Measurements from ENCODE around the gene SLMAP. TPM values are rescaled to one million over a fixed set of nuclear protein-coding genes. Genes with fewer than 3 reads are reported as not detected.
A peak's percentile ranks its signal among the peaks of the same experiment; 100 is the strongest.

Gene SLMAP
- total RNA-seq, 2 donors from 2014 or later, result 213 to 259 TPM

- intact Hi-C loops (cut with DNase I), result no loop called here
- peak; percentile 85 for DNase-seq
- ATAC-seq, result peak; percentile 92 to 94
Observed at GRCh38 chr3:57951066-57951882, 195.2 kb downstream of the SLMAP start.

DNA sequence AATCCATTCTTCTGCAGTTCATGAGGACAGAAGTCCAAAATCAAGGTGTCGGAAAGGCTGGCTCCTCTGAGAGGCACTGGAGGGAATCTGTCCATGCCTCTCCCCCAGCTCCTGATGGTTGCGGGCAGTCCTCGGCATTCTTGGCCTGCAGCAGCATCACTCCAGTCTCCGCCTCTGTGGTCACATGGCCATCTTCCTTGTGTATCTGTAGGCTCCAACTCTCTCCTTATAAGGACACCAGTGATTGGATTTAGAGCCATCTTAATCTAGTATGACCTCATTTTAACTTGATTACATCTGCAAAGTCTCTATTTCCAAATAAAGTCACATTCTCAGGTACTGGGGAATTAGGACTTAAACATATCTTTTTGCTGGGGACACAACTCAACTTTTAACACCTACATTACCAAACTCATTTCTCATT, 196.1 kb downstream of the SLMAP start:
- peak; percentile 87 to 89 for ATAC-seq
- intact Hi-C loops (cut with DNase I), result no loop called here
- DNase-seq, result peak; percentile 82

GRCh38 chr3:57952651-57953050, 196.5 kb downstream of the SLMAP start:
- DNase-seq (no peak), ATAC-seq (peak in 1 of 2 donors; percentile 0)
- intact Hi-C loops (cut with DNase I), result no loop called here

DNA sequence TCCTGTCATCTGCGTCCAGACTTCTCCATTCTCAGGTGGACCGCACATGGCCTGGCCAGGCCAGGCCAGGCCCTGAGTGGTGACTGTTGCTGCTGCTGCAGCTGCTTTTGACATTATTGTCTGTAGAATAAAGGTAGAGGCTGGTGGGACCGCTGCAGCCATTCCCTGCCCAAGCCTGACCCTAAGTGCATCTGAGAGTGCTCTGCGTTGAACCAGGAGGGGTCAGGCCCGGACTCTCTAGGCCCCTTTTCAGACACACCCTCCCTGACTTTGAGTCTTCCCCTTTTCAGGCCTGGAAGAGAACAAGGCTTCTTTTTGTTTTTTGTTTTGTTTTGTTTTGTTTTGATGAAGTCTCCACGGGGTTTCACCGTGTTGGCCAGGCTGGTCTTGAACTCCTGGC, 197.5 kb downstream of the SLMAP start:
- intact Hi-C loops (cut with DNase I), result no loop called here
- no peak for ATAC-seq
- no peak for DNase-seq

GRCh38 chr3:57956119-57956832, 200.2 kb downstream of the SLMAP start:
- ATAC-seq, result no peak
- intact Hi-C loops (cut with DNase I), result no loop called here

DNA sequence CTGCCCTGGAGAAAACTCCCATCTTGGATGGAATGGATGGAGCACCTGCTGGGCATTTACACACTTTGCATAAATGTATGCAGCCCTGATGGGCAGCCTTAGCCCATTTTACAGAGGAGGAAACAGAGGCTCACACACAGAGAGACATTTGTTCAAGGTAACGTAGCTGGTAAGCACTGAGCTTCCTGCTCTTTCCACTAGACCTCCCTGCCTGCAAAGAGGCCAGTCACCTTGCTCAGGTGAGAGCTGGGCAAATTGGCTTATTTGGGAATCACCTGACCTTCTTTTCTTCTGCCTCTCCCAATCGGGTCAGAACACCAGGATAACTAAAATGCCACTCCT, 200.7 kb downstream of the SLMAP start:
- intact Hi-C loops (cut with DNase I), result no loop called here
- ATAC-seq, result no peak
- DNase-seq, result no peak

More at GRCh38 chr3:57956119-57956832, 200.2 kb downstream of the SLMAP start:
- DNase-seq, result no peak

DNA sequence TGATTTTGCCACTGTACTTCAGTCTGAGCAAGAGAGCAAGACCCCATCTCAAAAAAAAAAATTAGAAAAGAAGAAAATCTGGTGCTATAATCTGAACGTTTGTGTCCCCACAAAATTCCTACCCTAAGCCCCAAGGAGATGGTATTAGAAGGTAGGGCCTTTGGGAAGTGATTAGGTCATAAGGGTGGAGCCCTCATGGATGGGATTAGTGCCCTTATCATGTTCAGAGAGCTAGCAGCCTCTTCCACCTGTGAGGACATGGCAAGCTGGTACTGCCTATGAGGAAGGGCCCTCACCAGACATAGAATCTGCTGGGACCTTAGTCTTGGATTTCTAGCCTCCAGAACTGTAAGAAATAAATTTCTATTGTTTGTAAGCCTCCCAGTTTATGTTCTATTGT, 201.7 kb downstream of the SLMAP start:
- ATAC-seq (no peak), DNase-seq (no peak)
- intact Hi-C loops (cut with DNase I), result no loop called here

GRCh38 chr3:57958642-57959422, 202.7 kb downstream of the SLMAP start:
- ATAC-seq (peak; percentile 32 to 75), DNase-seq (peak; percentile 79)
- intact Hi-C loops (cut with DNase I), result no loop called here

DNA sequence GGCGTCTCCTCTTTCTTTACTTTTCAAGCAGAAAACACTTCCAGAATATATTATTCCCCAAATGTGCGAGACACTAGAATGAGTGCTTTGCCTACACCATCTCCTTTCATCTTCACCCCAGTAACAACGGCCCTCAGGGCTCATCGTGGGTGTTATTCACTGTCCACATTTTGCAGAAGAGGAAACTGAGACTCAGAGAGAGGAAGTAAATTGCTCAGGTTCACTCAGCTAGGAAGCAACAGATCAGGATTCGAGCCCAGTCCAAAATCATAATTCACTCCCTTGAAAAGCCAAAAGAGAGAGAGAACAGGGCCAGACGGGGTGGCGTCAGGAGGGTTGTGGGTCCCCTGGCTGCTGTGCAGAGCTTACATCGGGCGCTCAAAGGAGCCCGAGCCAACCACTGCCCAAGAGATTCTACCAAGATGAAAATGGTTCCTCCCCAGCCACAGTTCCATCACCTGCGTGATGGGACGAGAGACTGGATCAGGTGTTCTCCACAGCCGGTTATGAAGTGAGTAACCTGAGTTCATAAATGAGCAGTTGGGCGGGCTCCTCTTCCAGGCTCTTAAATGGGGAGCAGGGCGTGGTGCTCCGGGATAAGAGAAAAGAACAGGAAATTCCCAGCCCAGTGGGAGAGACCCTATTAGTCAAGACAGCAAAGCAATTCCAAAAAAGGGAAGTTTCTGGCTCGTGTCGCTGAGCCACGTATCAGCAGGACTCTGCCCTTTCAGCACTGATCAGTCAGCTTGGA, 203.5 kb downstream of the SLMAP start:
- intact Hi-C loops (cut with DNase I), result no loop called here
- peak; percentile 62 for DNase-seq

GRCh38 chr3:57960174-57960505, 204.0 kb downstream of the SLMAP start:
- ATAC-seq (peak in 1 of 2 donors; percentile 5), DNase-seq (no peak)
- intact Hi-C loops (cut with DNase I), result no loop called here

More for the DNA sequence above, 203.5 kb downstream of the SLMAP start:
- peak; percentile 46 to 77 for ATAC-seq

- ATAC-seq (no peak), DNase-seq (no peak)
- intact Hi-C loops (cut with DNase I), result no loop called here
Observed at GRCh38 chr3:57961177-57961827, 205.2 kb downstream of the SLMAP start.

DNA sequence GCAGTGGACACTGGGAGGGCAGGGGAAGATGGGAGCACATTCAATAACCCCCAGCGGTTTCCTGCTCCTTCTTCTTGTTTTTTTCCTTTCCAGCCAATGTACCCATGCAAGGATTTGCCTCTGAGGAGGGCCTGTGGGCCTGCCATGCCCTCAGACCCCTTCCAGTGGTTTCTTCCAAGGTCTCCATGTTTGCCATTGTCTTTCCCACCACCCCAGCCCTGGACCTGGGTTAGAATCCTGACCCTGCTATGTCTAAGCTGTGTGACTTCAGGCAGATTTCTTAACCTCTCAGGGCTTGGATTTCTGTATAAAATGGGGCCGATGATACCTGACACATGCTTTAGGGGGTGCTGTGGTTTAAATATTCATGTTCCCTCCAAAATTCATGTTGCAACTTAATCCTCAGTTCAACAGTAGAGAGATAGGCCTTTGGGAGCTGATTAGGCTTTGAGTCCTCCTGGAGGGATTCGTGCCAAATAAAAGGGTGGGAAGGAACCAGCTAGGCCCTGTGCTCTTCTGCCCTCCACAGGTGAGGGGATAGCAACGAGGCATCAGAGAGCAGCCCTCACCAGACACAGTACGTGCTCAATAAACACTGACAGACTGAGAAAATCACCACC, 205.8 kb downstream of the SLMAP start:
- intact Hi-C loops (cut with DNase I), result no loop called here
- ATAC-seq (peak in 1 of 2 donors; percentile 15), DNase-seq (no peak)

- ATAC-seq (no peak), DNase-seq (no peak)
- intact Hi-C loops (cut with DNase I), result no loop called here
Observed at GRCh38 chr3:57962448-57962834, 206.3 kb downstream of the SLMAP start.

DNA sequence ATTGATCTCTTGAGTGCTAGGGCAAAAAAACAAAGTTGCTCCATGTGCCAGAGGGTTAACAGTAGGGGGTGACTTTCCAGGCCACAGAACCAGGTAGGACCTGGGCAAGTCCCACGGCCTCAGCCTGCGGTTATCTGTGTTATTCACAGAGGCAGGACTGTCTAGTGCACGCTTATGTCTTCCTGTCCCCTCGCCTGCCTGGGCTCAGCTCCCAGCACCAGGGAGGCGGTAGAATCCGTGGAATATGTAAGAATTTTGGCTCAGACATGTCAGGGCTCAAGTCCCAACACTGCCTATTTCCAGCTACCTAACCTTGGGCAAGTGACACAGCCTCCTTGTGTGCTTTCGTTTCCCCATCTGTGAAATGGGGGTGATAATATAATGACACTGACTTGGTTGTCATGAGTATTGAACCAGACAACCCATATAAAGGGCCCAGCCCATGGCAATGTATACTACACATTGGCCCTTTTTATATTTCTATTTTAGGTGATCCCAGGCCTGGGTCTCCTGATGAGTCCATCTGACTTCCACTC, 207.8 kb downstream of the SLMAP start:
- ATAC-seq (no peak), DNase-seq (no peak)
- intact Hi-C loops (cut with DNase I), result no loop called here

- intact Hi-C loops (cut with DNase I), result no loop called here
- peak in 1 of 2 donors; percentile 24 for ATAC-seq
- DNase-seq, result no peak
Observed at GRCh38 chr3:57966829-57967228, 210.7 kb downstream of the SLMAP start.

DNA sequence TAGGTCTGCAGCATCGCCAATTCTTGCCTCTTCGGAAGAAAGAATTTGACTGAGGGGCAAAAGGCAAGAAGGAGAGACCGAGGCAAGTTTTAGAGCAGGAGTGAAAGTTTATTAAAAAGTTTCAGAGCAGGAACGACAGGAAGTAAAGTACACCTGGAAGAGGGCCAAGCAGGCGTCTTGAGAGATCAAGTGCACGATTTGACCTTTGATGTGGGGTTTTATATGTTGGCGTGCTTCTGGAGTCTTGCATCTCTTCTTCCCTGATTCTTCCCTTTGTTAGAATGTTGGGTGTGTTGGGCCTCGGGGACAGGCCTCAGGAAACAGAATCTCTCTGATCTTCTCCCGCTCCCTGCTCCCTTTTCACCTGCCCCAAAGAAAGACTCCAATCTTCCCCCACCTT, 211.5 kb downstream of the SLMAP start:
- intact Hi-C loops (cut with DNase I), result no loop called here
- DNase-seq, result no peak
- ATAC-seq, result no peak

GRCh38 chr3:57968501-57968900, 212.4 kb downstream of the SLMAP start:
- intact Hi-C loops (cut with DNase I), result no loop called here
- DNase-seq (no peak), ATAC-seq (no peak)

- no peak for ATAC-seq
- intact Hi-C loops (cut with DNase I), result no loop called here
- peak; percentile 50 for DNase-seq
Observed at GRCh38 chr3:57971975-57972374, 215.9 kb downstream of the SLMAP start.
